ENCODE results near the gene SMURF1.

DNA sequence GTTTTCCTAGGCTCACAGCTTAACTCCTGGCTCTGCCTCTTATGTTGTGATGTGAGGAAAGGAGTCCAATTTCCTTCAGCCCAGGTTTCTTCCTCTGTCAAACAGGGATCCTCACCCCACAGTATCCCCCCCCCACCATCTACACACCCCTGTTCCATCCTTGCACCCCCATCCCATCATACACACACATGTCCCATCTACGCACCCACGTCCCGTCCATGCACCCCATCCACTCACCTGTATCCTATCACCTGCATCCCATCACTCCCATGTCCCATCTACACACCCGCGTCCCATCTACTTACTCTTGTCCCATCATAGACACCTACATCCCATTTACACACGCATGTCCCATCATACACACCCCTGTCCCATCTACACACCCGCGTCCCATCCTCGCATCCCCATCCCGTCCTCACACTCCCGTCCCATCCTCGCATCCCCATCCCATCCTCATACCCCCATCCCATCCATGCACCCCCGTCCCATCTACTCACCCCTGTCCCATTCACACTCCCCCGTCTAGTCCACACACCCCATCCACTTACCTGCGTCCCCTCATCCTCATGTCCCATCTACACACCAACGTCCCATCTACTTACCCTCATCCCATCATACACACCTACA is 148.3 kb downstream of the SMURF1 start:
- no peak for TF ChIP-seq POLR2A (IDR thresholded peaks at IDR 0.05)
- TF ChIP-seq, protein P1, sequence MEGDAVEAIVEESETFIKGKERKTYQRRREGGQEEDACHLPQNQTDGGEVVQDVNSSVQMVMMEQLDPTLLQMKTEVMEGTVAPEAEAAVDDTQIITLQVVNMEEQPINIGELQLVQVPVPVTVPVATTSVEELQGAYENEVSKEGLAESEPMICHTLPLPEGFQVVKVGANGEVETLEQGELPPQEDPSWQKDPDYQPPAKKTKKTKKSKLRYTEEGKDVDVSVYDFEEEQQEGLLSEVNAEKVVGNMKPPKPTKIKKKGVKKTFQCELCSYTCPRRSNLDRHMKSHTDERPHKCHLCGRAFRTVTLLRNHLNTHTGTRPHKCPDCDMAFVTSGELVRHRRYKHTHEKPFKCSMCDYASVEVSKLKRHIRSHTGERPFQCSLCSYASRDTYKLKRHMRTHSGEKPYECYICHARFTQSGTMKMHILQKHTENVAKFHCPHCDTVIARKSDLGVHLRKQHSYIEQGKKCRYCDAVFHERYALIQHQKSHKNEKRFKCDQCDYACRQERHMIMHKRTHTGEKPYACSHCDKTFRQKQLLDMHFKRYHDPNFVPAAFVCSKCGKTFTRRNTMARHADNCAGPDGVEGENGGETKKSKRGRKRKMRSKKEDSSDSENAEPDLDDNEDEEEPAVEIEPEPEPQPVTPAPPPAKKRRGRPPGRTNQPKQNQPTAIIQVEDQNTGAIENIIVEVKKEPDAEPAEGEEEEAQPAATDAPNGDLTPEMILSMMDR (IDR thresholded peaks at IDR 0.05), result no peak
